IPS-NIHi7 (cell line): Measurements from ENCODE around the gene DAB1.

ENCODE experiments used
- DNase-seq: peaks from one replicate; pipeline ENCODE4 v3.0.0; 2012; ENCODE audit warnings: mixed read lengths; ENCODE audit errors: extremely low spot score

DAB1 gene

DNA sequence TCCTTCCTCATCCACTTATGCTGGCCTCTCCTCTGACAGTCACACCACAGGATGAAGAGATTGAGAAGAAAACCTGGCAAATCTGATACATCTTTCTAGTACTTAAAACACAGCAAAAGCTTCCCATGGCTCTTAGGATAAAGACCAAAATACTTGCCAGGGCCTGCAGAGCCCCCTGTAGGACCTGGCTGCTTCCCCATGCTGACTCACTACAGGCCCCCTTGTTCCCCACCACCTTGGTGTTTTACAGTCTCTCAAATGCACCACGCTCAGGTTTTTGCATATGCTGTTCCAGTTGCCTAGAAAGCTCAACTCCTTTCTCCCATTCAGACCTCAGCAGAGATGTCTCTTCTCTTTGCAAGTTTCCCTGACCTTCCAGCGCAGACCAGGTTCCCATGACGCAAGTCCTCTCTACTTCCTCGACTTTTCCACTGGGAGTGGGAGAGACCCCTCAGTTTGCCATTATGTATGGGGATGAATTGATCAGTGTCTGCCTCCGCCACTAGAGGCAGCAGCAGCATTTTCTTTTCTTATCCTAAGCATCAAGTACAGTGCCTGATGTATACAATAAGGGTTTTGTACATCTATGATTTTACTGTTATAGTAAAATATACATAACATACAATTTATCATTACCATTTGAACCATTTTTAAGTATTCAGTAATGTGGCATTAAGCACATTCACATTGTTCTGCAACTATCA lies 344.3 kb downstream of the DAB1 start:
- DNase-seq, result no peak

DNA sequence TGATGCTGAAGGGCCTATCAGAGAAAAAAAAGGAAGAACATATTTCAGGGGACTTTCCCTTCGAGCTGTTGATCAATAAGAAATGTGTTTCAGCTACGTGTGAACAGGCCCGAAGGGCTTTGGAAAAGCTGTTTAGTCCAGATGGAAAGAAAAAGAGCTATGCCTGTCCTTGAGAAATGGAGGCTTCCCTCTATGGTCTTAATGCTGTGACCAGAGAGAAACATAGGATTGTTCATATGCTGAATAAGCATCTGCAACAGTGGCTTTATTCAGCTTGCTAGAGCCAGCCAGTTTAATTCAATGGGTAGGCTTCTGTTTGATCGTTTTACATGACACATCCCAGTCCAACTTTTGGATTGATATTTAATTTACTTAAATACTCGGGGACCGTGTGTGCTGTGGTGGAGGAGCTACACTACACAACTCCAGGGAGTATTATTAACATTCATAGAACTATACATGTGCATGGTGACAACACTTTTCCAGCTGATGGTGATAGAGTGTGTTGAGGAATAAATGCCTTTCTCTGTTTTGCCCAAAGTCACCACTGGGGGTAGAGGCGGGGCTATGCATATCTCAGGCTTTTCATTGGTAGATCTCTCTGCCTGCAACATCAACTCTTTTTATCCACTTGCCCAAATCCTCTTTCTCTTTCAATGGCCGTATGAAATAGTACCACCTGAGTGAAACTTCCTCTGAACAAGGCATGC lies 351.3 kb downstream of the DAB1 start:
- DNase-seq, result peak; percentile 47

DNA sequence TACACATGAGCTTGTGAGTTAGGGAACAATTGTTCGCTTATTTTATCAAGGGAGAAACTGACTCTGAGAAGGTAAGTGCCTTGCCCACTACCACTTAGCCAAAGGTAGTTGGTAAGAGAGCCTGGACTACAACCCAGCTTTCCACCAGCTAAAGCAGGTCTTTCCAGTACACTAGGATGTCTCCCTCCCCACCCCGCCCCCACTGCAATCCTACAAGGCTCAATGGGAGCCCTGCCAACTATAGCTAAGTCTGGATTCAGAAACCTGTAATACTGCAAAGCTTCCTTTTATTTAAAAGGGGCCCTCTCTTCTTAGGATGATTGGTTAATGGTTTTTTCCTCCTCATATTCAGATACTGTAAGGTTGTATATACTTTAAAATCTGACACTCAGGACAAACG lies 356.0 kb downstream of the DAB1 start:
- peak; percentile 21 for DNase-seq

DNA sequence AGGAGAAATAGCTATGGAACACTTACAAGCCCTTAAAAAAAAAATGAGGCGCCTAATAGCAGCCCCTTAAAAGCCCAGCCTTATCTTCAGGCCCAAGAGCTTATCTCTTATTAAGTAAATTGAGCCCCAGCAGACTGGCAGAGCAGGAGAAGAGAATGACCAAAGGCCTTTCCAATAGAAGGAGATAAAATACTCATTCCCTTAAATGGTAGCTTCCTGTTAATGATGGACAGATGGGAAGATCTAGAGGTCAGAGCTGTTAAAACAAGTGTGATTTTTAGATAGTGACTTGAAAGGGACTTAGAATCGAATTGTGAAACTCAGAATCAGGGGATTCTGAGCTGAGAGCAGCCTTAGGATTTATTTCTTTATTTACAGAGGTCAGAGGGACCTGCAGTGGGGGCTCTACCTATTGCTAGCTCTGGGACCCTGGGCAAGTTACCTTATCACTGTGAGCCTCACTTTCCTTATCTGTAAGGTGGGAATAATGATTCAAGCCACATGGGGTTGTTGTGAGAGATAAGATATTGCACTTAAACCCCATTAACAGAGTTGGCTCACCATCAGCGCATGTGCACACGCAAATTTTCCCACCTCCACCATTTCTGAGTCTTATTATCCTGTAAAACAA lies 356.8 kb downstream of the DAB1 start:
- DNase-seq, result no peak

DNA sequence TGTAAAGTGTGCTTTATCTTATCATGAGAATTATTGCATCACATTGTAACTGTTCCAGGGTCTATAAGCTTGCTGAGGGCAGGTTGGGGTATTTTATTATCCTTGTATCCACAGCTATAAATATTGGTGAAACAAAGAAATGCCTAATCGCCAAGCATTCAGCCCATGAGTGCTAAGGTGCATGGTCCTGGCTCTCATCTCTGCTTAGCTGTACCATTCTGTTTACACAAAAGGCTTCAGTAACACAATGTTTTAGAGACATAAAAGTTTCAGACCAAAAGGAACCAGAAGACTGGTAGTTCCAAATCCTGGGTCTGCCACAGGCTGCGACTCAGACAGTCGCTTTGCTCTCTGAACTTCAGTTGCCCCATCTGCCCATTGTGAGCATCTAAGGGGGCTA lies 358.4 kb downstream of the DAB1 start:
- no peak for DNase-seq

DNA sequence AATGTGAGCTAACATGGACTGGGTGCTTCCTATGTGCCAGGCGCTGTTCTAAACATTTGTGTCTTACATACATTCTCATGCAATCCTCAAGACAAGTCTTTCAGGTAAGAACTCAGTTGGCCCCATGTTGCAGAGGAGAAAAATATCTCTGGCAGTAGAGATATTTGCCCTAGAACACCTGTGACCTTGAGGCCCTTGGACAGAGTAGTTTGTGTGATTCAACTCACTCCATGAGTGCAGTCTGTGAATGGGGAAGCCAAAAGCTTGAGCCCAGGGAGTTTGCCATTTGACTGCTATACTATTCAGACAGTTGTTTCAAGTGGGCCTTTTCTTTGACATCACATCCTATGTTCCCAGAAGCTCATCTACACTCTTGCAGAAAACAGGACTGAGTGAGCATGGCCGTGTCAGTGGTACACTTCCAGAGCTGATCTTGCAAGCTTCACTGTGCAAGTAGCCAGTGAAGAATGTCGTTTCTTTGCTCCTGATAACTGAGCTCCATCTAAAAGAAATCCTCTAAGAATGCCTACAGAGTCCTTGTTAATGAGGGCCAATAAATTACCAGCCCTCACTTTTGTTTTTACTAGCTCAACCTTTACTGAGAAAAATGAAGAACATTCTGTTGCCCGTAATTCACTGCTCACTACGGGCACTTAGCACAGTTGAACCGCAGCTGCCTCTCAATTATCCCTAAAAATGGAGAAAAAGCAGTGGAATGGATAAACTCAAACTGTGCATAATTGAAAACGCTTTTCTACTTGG lies 359.3 kb downstream of the DAB1 start:
- DNase-seq, result no peak

DNA sequence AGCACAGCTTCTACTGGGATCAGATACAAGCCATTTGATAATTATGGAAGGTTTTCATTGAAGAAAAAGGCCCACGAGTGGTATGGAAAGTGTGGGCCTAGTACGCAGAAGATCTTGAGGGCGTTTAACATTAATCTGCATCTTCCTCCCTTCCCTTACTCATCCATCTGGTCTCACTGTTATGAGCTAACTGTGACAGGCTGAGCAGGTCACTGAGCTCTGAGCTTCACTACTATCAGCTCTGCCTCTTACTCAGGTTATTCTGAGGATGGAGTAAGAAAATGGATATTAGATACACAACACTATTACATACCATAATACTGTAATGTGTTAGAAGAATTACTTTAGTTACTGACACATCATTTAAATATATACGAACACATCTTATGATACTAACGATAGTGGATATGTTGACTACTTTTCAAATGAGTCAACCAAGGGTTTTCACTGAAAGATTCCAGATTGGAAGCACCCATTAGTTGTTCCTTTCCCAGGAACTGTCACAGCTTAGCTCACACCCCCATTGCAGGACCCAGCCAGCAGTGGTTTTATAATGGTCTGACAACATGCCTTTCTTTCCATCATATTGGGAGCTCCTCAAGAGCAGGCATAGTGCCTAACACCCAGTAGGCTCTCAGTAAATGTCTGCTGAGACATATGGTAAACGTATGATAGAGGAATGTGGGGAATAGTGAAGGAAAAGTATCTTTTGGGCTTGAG lies 360.3 kb downstream of the DAB1 start:
- no peak for DNase-seq

DNA sequence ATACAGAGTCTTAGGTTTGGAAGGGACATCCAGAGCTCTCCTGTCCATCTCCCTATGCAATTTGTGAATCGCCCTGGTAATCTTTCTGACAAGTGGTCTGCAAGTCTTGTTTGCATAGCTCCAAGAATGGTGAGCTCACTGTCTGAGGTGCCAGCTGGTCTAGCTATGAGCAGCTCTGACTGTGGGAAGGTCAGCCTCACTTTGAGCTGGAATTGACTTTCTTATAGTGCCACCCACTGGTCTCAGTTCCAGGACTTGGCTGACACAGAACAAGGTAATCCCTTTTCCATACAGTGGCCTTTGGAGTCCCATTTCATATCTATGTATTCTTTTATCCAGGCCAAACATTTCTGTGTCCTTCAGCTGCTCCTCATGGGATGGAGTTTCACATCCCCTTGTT lies 362.5 kb downstream of the DAB1 start:
- peak; percentile 19 for DNase-seq

DNA sequence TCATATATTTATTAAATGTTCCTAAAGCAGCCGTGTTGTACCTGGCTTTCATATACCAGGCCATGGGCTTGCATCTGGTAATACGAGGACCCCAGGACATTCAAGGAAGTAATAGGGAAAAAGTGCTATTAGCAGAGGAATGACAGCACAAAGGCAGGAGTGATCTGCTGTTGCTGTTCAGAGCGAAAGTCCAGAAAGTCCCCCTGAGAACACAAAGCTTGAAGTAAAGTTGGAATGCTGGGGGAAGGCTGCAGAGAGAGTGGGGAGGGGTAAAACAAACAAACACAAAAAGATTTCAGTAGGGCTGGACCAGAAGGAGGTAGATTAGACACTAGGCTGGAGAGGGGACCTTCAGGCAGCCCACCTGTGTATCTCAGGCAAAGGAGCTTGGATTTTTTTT lies 363.4 kb downstream of the DAB1 start:
- DNase-seq, result no peak

DNA sequence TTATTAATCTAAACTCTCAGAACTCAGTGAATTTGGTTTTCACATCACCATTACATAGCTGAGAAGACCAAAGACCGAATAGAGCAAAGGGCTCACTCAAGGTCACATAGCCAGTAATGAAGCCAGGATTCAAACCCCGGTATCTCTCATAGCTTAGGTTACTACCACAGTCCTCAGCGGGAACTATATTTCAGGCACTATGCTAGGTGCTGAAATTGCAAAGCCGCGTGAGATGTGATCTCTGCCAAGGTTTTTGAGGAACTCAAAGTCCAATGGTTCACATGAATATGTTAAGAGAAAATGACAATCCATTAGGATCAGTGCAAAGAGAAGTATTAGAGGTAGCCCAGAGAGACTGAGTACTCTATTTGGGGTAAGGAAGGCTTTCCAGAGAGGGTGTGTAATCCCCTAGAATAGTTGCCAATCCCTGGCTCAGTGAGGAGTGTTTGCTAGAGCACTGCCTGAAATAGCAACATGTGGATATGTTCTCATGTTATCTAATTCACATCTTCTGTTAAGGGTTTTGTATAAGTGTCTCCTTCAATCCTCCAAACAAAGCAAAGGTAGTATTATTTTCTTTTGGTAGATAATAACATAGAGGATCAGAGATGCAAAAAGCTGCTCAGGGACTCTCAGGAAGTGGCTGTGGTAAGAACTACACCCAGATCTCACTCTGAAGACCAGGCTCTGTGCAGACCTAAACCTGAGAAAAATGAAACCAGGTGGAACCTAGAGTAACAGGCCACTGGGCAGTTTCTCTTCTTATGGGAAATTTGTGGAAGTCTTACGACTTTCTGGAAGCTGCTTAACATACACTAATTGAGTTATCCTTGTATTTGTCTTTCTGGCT lies 365.0 kb downstream of the DAB1 start:
- DNase-seq, result no peak

DNA sequence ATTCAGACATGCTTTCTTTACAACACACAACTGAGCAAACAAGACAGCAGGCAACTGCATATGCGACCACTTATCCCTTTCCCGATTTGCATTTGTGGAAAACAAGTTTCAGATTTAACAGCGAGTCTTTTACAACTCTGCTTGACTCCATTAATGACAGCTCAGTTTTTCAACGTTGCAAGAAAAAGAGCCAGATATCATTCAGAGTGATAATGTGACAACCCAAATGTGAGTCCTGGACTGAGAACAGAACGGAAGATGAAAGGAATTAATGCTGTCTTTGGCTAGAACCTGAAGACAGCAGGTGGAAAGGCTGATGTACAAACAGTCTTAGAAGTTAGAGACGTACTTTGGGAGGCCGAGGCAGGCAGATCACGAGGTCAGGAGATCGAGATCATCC lies 375.0 kb downstream of the DAB1 start:
- peak; percentile 19 for DNase-seq

DNA sequence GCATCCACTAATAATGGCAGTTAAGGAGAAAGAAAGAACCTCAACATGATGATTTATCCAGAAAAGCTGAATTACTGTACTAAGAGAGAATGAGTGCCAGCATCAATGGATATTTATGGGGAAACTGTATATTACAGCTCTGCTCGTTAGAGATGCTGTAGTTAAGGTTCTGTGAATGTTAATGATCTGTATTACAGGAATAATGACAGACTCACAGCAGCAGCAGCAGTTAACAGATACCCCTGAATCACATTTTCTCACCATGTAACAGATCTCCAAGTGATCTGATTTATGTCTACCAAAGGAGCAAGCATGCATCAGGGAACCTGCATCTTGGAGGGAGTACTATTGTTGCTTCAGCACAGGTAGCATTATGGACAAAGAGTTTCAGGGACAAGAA lies 377.4 kb downstream of the DAB1 start:
- DNase-seq, result no peak

DNA sequence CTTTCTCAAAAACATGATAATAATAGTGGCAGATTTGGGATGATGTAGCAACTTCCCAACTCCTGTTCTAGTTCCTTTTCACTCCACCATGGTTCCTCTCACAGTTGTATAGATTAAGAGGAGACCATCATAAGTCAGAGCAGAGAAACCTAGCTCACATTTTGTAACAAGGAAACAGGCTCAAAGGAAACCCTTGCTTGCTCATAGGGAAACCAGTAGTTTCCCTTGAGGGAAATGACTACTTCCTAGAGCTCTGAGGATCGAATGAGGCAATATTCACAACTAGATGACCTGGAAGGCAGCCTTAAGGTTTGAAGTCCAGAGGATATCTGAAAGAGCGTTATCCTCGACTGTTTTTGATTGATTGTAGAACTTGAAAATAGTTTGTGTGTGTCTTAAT lies 382.0 kb downstream of the DAB1 start:
- no peak for DNase-seq

DNA sequence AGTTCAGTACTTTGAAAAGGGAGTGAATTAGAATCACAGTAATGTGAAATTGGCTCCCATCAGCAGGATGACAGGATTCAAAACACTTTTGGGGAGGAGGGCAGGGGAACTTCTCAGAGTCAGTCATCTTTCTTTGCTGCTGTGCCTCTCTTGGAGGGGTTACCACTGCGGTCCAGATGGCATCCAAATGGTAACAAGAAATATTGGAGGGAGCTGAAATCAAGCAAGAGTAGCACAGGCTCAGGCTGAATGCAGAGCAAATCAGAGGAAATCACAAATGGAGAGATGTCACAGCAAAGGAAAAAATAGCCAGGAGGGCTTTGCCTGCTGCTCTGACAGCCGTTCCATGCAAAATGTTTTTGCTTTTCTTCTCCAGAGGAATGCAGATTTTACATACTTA lies 383.0 kb downstream of the DAB1 start:
- DNase-seq, result no peak

DNA sequence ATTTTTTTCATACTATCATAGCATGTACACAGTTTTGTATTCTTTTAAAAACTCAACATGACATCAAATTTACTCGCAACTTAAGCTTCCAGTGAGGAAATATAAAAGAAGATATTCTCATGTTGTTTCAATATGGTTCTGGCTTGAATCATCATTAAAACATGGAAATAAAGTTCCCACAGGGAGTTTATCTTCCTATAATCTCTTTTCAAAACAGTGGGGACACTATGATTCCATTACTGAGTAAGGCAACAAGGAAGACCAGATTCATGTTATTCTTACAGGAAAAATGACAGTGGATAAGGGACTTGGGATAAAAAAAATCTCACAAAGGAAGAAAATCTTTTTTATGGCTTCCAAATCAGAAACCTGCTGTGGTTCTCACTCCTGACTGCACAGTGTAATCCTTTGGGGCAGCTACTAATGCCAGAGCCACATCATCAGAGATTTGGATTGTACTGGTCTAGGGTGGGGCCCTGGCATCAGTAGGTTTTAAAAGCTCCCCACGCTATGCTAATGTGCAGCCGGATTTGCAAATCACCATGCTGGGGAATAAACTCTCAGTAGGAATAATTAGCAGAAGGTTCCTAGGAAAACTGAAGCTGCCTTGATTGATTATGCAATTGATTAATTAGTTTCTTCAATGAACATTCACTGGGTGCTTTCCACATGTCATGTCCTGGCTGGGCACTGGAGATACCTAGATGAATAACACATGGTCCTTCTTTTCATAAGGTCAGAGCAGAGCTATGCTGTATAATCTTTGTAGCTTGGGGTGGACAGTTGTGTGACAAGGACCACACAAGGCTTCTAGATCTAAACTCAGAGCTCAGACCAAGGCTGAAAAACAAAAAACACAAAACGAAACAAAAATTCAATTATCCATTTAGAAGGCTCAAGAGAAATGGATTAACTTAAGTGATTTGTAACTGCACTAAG lies 386.9 kb downstream of the DAB1 start:
- DNase-seq, result no peak

DNA sequence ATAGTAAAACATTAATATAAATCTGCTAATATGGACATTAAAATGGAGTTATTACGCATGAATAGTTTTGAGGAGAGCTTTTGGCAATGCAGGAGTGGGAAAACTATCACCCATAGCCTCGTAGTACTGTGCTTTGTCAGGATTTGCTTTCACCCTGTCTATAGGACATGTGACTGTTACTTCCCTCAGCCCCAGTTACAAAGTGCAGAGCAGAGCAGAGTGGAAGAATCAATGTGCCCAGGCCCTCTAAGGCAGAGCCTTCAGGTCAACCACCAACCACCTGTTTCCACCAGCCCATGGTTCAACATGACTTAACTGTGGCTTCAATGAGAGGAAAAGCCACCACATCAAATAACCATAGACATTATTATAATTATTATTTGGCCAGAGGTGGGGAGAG lies 389.1 kb downstream of the DAB1 start:
- no peak for DNase-seq

DNA sequence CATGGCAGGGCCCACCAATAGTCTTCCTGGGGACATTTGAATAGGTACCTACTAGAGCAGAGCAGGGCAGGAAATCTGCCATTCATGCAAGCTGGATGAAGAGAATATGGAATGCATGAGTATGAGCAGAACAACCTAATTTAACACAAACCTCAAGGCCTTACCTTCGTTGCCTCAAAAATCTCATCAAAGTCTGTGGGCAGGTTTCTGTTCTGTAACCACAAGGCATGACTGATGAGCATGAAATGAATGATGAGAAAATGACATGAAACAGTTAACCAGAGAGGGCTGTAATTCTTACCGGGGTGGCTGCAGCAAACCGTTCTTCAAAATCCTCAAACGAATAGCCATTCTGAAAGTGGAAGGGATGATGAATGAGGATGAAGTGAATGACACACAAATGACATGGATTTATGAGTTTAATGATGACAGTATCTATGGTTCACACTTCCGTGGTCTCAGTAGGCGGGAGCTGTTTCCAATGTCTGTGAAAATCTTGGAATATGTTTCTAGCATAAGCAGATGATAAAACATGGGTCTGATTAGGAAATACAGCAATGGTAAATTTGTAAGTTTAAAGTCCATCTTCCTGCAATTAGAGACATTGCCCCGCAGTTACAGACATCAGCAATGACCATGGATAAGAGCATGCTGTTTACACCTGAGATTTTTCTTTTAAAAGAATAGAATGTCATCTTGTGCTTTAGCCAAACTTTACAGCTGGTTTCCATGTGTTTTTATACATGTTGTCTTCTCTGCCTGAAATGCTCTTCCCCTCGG lies 390.4 kb downstream of the DAB1 start:
- DNase-seq, result no peak

DNA sequence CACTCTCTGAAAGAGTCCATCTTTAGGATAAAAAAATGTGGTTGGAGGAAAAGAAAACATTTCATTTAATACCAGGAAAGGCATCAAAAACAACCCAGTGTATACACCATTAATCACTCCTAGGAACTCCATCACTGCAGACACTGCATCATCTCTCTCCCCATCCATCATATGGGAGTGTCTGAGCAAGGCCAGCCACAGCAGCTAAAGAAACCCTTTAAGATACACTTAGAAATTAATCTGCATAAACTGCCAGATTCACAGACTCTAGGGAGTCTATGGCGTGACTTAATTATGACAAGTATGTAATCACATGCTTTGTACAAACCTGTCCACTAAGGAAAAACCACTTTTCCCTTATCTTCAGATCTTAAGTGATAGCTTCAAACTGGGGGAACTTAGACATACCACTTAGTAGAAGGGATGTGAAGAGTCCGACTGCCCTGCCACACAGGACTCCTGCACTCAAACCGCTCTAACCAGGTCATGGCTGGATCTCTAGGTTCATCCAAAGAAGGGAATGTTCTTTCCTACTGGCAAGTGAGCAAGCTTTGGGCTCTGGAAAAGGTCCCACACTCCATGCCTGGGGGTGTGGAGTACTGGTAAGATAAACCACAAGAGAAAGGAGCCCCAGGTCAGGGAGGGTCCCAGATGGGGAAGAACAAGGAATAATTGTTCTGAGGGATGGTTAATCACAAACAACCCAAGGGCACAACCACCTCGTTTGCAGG lies 397.1 kb downstream of the DAB1 start:
- no peak for DNase-seq
